Memory B cell (primary cell): ENCODE results near the gene SLC13A3.

ENCODE experiments used
- ATAC-seq: fragments of 150-1000 bp; cut with Tn5 transposase; 2 replicates; pipeline ENCODE4 v1.10.0; 2021; ENCODE audit warnings: low read depth, mild to moderate bottlenecking, moderate library complexity
- DNase-seq, 2 donors: peaks; one replicate each; pipeline ENCODE4 v3.0.0; 2022; ENCODE audit warnings: low spot score in 2 of 2
- H3K27ac Mint-ChIP-seq: one replicate; pipeline ENCODE4 v1.8.0; 2022; ENCODE audit warnings: mild to moderate bottlenecking, moderate library complexity, mixed read lengths
- H3K27me3 Mint-ChIP-seq: one replicate; pipeline ENCODE4 v1.8.0; 2022; ENCODE audit warnings: mixed read lengths
- H3K36me3 Mint-ChIP-seq: one replicate; pipeline ENCODE4 v1.8.0; 2022; ENCODE audit warnings: mild to moderate bottlenecking, mixed read lengths
- H3K4me1 Mint-ChIP-seq: one replicate; pipeline ENCODE4 v1.8.0; 2022; ENCODE audit warnings: mixed read lengths
- H3K4me3 Mint-ChIP-seq: one replicate; pipeline ENCODE4 v1.8.0; 2022; ENCODE audit warnings: mild to moderate bottlenecking, moderate library complexity, mixed read lengths
- H3K9me3 Mint-ChIP-seq: one replicate; pipeline ENCODE4 v1.8.0; 2022; ENCODE audit warnings: mixed read lengths

The SLC13A3 gene

DNA sequence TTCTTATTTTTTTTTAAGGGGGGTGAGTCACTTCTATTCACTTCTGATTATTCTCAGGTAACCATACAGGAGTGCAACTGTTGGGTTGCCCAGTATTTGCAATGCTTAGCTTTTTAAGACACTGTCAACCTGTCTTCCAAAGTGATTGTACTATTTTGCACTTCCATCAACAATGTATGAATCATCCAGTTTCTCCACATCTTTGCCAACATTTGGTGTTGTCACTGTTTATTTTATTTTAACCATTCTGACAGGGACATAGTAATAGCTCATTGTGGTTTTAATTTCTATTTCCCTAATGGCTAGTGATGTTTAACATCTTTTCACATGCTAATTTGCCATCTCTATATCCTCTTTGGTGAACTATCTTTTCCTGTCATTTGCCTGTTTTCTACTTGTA, 1.4 kb upstream of the SLC13A3 start:
- ATAC-seq, result no peak

DNA sequence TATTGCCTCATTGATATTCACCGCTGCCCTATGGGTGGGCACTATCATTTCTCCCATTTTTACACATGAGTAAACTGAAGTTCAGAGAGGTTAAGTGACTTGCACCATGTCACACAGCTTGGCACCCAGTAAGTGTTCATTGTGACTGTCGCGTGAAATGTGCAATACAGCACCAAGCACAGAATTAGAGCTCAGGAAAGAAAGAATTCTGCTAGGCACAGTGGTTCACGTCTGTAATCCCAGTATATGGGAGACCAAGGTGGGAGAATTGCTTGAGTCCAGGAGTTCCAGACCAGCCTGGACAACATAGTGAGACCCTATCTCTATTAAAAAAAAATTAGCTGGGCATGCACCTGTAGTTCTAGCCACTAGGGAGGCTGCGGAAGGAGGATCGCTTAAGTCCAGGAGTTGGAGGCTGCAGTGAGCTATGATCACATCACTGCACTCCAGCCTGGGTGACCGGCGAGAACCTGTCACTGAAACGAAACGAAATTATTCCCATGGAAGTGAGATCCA, 626 bp downstream of the SLC13A3 start:
- no peaks in the 10 kb centered on the region for H3K36me3 Mint-ChIP-seq
- H3K4me1 Mint-ChIP-seq, result no peaks in the 10 kb centered on the region
- ATAC-seq (no peak), DNase-seq (no peak)
- H3K27me3 Mint-ChIP-seq, result peaks cover 18% of the 10 kb centered on the region
- no peak overlapping the region for H3K27ac Mint-ChIP-seq
- peaks cover 1% of the 10 kb centered on the region for H3K9me3 Mint-ChIP-seq
- H3K4me3 Mint-ChIP-seq, result no peak overlapping the region

More for the DNA sequence above, 1.4 kb upstream of the SLC13A3 start:
- no peak overlapping the region for H3K4me3 Mint-ChIP-seq
- H3K9me3 Mint-ChIP-seq, result peaks cover 1% of the 10 kb centered on the region
- no peak overlapping the region for H3K27ac Mint-ChIP-seq
- peaks cover 18% of the 10 kb centered on the region for H3K27me3 Mint-ChIP-seq
- no peaks in the 10 kb centered on the region for H3K4me1 Mint-ChIP-seq
- H3K36me3 Mint-ChIP-seq, result no peaks in the 10 kb centered on the region
- no peak for DNase-seq

GRCh38 chr20:46649965-46650542, 1.2 kb downstream of the SLC13A3 start:
- Mint-ChIP-seq H3K27me3 (peaks cover 19% of the 10 kb centered on the region), H3K4me1 (no peaks in the 10 kb centered on the region), H3K4me3 (no peak overlapping the region), H3K36me3 (no peaks in the 10 kb centered on the region), H3K27ac (no peak overlapping the region), H3K9me3 (peaks cover 1% of the 10 kb centered on the region)
- ATAC-seq, result no peak
- no peak for DNase-seq

- Mint-ChIP-seq H3K27ac (no peak overlapping the region), H3K4me1 (no peaks in the 10 kb centered on the region), H3K4me3 (no peak overlapping the region), H3K9me3 (peaks cover 1% of the 10 kb centered on the region), H3K36me3 (no peaks in the 10 kb centered on the region), H3K27me3 (peaks cover 19% of the 10 kb centered on the region)
- DNase-seq (no peak), ATAC-seq (no peak)
Observed at GRCh38 chr20:46649650-46649949, 1.7 kb downstream of the SLC13A3 start.

DNA sequence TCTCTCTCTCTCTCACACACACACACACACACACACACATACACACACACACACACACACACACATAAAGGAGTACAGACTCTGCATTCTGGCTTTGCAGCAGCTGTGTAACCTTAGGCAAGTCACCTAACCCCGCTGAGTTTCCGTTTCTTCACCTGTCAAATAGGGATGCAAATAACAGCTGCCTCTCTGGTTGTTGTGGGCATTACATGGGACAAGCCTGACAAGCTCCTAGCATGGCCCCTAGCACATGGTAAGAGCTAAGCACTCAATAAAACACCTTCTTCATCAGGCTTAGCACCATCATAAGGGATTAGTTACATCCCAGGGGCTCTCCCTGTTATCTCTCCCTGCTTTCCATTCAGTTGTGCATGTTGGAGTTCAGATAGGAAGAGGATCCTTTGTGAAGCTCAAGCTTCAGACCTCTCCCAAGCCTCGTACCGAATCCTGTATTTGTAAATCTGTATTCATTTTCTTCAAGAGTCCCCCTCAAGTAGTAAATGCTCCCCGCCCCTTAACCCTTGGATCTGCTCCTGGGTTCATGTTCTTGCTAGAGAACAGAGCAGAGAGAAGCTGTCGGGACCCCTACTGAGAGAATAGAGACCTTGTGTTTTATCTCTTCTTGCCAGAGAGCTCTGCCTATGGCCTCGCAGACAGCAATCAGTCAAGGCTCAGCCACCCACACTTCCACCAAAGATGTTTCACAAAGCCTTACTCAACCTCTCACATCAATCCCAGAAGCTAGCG, 2.2 kb downstream of the SLC13A3 start:
- no peak overlapping the region for H3K27ac Mint-ChIP-seq
- H3K36me3 Mint-ChIP-seq, result no peaks in the 10 kb centered on the region
- peaks cover 1% of the 10 kb centered on the region for H3K9me3 Mint-ChIP-seq
- no peak for ATAC-seq
- H3K4me1 Mint-ChIP-seq, result no peaks in the 10 kb centered on the region
- H3K27me3 Mint-ChIP-seq, result peaks cover 19% of the 10 kb centered on the region
- no peak overlapping the region for H3K4me3 Mint-ChIP-seq
- DNase-seq, result no peak

DNA sequence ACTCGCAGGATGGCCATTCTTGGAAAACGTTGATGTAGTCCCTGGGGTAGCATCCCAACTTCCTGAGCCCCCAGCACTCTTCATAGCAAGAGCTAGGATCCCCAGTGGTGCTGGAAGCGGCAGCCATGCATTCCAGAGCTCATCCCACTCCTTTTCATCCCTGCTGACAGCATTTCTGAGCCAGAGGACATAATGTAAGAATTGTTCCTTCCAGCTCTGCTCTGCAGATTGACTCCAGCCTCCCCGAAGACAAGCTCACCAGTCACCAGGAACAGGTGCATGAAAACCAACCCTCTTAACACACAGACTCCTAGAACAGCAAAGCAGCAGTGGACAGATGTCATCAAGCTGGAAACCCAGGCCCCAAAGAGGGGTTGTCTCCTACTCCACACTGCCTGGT, 3.8 kb downstream of the SLC13A3 start:
- Mint-ChIP-seq H3K4me3 (no peak overlapping the region), H3K27me3 (peaks cover 16% of the 10 kb centered on the region), H3K9me3 (peaks cover 1% of the 10 kb centered on the region), H3K36me3 (no peaks in the 10 kb centered on the region), H3K4me1 (no peaks in the 10 kb centered on the region), H3K27ac (no peak overlapping the region)
- ATAC-seq (no peak), DNase-seq (no peak)

GRCh38 chr20:46646659-46647380, 4.4 kb downstream of the SLC13A3 start:
- peaks cover 1% of the 10 kb centered on the region for H3K9me3 Mint-ChIP-seq
- H3K27me3 Mint-ChIP-seq, result peaks cover 17% of the 10 kb centered on the region
- H3K27ac Mint-ChIP-seq, result no peak overlapping the region
- DNase-seq (no peak), ATAC-seq (no peak)
- no peaks in the 10 kb centered on the region for H3K4me1 Mint-ChIP-seq
- H3K36me3 Mint-ChIP-seq, result no peaks in the 10 kb centered on the region
- H3K4me3 Mint-ChIP-seq, result no peak overlapping the region

DNA sequence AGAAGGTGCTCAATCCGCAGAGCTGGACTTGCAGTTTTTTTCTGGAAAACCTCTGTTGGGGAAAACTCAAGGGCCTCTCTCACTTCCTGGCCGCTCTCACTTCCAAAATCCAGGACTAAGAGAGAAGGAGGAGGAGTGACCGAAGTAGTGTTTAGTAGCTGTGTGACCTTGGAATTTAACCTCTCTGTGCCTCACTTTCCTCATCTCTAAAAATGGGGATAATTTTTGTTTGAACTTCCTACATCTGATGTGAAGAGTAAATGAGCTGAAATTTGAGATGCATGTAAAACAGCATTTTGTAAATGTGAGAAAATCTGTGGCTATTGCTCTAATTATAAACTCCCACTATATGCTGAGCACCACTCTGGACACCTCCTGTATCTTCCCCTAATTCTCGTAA, 5.1 kb downstream of the SLC13A3 start:
- Mint-ChIP-seq H3K27ac (no peak overlapping the region), H3K9me3 (peaks cover 1% of the 10 kb centered on the region), H3K4me1 (no peaks in the 10 kb centered on the region), H3K4me3 (no peak overlapping the region), H3K36me3 (no peaks in the 10 kb centered on the region), H3K27me3 (peaks cover 20% of the 10 kb centered on the region)
- DNase-seq (no peak), ATAC-seq (no peak)

- peaks cover 10% of the 10 kb centered on the region for H3K27me3 Mint-ChIP-seq
- no peak overlapping the region for H3K4me3 Mint-ChIP-seq
- no peaks in the 10 kb centered on the region for H3K4me1 Mint-ChIP-seq
- no peaks in the 10 kb centered on the region for H3K36me3 Mint-ChIP-seq
- H3K27ac Mint-ChIP-seq, result no peak overlapping the region
- no peak for DNase-seq
- no peaks in the 10 kb centered on the region for H3K9me3 Mint-ChIP-seq
- no peak for ATAC-seq
Observed at GRCh38 chr20:46644733-46645132, 6.5 kb downstream of the SLC13A3 start.

DNA sequence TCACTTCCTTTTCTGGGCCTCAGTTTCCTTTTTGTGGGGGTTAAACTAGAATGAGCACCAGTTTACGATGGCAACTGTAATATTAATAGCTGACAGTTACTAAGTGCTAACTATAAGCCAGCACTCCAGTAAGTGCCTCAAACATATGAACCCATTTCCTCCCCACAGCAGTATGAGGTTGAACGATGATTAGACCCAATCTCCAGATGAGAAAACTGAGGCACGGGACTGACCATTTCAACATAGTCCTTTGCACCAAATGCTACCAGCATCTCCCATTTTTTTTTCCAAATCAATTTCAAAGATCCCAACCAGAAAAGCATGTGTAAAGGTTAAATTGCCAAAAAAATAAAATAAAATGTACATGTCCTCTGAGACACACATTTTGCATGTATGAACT, 7.1 kb downstream of the SLC13A3 start:
- no peak for ATAC-seq
- no peak overlapping the region for H3K27ac Mint-ChIP-seq

GRCh38 chr20:46642969-46643343, 8.3 kb downstream of the SLC13A3 start:
- no peak for ATAC-seq
- Mint-ChIP-seq H3K27me3 (peaks cover 11% of the 10 kb centered on the region), H3K4me3 (no peak overlapping the region), H3K4me1 (no peaks in the 10 kb centered on the region), H3K27ac (no peak overlapping the region), H3K9me3 (no peaks in the 10 kb centered on the region), H3K36me3 (no peaks in the 10 kb centered on the region)
- no peak for DNase-seq

More for the DNA sequence above, 7.1 kb downstream of the SLC13A3 start:
- Mint-ChIP-seq H3K36me3 (no peaks in the 10 kb centered on the region), H3K27me3 (peaks cover 12% of the 10 kb centered on the region), H3K4me3 (no peak overlapping the region), H3K9me3 (no peaks in the 10 kb centered on the region), H3K4me1 (no peaks in the 10 kb centered on the region)
- no peak for DNase-seq

GRCh38 chr20:46642265-46642968, 8.8 kb downstream of the SLC13A3 start:
- ATAC-seq, result no peak

DNA sequence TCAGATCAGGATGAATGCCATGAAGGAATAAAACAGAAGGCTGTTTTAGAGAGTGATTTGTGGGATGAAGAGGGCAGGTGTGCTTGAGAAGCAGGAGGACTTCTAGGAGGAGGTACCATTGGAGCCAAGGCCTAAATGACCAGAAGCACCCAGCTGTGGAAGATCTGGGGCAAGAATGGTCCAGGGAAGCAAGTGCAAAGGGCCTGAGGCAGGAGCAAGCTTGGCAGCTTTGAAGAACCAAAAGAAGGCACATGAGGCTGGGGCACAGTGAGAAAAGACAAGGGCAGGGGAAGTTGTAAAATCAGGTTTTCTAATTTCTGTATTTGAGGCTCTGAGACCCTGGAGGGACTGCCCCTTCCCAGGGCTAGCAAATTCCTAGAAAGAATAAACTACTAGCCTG, 9.8 kb downstream of the SLC13A3 start:
- no peaks in the 10 kb centered on the region for H3K9me3 Mint-ChIP-seq
- no peak overlapping the region for H3K4me3 Mint-ChIP-seq
- DNase-seq (no peak), ATAC-seq (no peak)
- no peak overlapping the region for H3K27ac Mint-ChIP-seq
- peaks cover 15% of the 10 kb centered on the region for H3K27me3 Mint-ChIP-seq
- no peaks in the 10 kb centered on the region for H3K36me3 Mint-ChIP-seq
- no peaks in the 10 kb centered on the region for H3K4me1 Mint-ChIP-seq

More at GRCh38 chr20:46642265-46642968, 8.8 kb downstream of the SLC13A3 start:
- Mint-ChIP-seq H3K4me3 (no peak overlapping the region), H3K36me3 (no peaks in the 10 kb centered on the region), H3K27ac (no peak overlapping the region), H3K9me3 (no peaks in the 10 kb centered on the region), H3K4me1 (no peaks in the 10 kb centered on the region), H3K27me3 (peaks cover 15% of the 10 kb centered on the region)
- DNase-seq, result no peak
